Astrocyte of the spinal cord (primary cell): ENCODE data around the gene INPP1.

Experiments
- DNase-seq: peaks from one replicate; pipeline ENCODE4 v3.0.0; 2011; ENCODE audit warnings: low read depth, low spot score
- H3K4me3 ChIP-seq: 2 replicates; pipeline ENCODE4 v1.5.1; 2011; ENCODE audit warnings: low read depth, mild to moderate bottlenecking, low read length, moderate library complexity
- in situ Hi-C: cut with HindIII; loops from 2 replicates; pipeline ENCODE4 v1.10.0; 2017; ENCODE audit warnings: low sequenced_read_pairs
- TF ChIP-seq, protein P1 (sequence below): IDR thresholded peaks from 2 replicates; pipeline ENCODE4 v1.5.1; 2012; ENCODE audit warnings: low read depth, mild to moderate bottlenecking, low read length, inconsistent platforms

The INPP1 gene

GRCh38 chr2:190360561-190360960, 17.2 kb downstream of the INPP1 start:
- in situ Hi-C loops, result no loop called here
- DNase-seq, result no peak
- TF ChIP-seq, protein P1, sequence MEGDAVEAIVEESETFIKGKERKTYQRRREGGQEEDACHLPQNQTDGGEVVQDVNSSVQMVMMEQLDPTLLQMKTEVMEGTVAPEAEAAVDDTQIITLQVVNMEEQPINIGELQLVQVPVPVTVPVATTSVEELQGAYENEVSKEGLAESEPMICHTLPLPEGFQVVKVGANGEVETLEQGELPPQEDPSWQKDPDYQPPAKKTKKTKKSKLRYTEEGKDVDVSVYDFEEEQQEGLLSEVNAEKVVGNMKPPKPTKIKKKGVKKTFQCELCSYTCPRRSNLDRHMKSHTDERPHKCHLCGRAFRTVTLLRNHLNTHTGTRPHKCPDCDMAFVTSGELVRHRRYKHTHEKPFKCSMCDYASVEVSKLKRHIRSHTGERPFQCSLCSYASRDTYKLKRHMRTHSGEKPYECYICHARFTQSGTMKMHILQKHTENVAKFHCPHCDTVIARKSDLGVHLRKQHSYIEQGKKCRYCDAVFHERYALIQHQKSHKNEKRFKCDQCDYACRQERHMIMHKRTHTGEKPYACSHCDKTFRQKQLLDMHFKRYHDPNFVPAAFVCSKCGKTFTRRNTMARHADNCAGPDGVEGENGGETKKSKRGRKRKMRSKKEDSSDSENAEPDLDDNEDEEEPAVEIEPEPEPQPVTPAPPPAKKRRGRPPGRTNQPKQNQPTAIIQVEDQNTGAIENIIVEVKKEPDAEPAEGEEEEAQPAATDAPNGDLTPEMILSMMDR, result no peak
- H3K4me3 ChIP-seq, result no peak overlapping the region

DNA sequence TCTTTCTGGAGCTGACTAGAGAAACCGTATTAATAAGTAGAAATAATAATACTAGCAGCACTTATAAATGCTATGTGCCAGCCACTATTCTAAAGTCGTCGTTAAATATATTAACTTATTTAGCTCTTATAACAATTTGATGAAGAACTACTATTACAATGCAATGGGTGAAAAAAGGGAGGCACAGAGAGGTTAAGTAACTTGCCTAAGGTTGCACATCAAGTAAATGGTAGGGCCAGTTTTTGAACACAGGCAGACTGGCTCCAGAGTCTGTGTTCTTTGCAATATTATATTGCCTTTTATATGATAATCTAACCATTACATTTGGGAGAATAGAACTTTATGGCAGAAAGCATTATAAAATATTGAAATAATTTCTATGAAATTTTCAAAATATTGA, 17.6 kb downstream of the INPP1 start:
- TF ChIP-seq, protein P1, result no peak
- H3K4me3 ChIP-seq, result no peak overlapping the region
- in situ Hi-C loops, result no loop called here
- no peak for DNase-seq

GRCh38 chr2:190361572-190361971, 18.2 kb downstream of the INPP1 start:
- DNase-seq, result no peak
- H3K4me3 ChIP-seq, result no peak overlapping the region
- TF ChIP-seq, protein P1, result no peak
- in situ Hi-C loops, result no loop called here

DNA sequence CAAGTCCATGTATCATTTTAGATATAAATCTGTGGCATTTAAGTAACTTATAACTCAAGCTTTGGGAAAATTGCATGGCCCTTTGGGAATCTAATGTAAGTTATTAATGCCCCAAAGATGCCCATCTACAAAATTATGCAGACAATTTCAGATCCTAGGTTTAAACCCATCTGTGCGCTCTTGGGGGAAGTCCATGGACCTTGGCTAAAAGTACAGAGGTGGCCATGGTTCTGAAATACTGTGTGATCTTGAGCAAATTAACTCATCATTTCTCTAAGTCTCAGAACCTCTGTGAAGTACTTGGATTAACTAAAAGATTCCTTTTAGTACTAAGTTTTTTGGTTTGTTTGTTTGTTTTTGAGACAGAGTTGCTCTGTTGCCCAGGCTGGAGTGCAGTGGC, 19.5 kb downstream of the INPP1 start:
- H3K4me3 ChIP-seq, result no peak overlapping the region
- DNase-seq, result no peak
- in situ Hi-C loops, result no loop called here
- TF ChIP-seq, protein P1, result no peak

GRCh38 chr2:190365499-190366204, 22.3 kb downstream of the INPP1 start:
- in situ Hi-C loops, result no loop called here
- TF ChIP-seq, protein P1, result no peak
- DNase-seq, result no peak
- H3K4me3 ChIP-seq, result no peak overlapping the region

DNA sequence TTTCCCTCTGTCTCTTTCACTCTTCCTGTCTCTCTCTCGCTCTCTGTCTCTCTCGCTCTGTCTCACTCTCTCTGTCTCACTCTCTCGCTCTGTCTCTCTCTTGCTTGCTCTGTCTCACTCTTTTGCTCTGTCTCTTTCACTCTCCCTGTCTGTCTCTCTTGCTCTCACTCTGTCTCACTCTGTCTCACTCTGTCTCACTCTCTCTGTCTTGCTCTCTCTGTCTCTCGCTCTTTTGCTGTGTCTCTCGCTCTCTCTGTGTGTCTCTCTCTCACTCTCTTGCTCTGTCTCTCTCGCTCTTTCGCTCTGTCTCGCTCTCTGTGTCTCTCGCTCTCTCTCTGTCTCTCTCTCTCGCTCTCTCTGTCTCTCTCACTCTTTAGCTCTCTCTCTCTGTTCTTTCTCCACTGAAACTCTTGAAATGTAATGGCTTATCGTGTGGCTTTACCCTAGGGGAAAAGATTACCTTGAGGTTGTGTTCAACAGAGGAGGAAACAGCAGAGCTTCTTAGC, 22.9 kb downstream of the INPP1 start:
- H3K4me3 ChIP-seq, result no peak overlapping the region
- in situ Hi-C loops, result no loop called here
- no peak for DNase-seq
- TF ChIP-seq, protein P1, result no peak
